NAMALWA (cell line): Measurements from ENCODE around the gene SYT7.
"Not testable (repeated sequence)": the region's sequence is repeated elsewhere in the genome, so short reads cannot be mapped to it uniquely, and the experiment has no call there.

ENCODE experiments used
- DNase-seq: peaks from one replicate; pipeline ENCODE4 v3.0.0-alpha.2; 2015; ENCODE audit warnings: low spot score

Gene SYT7

DNA sequence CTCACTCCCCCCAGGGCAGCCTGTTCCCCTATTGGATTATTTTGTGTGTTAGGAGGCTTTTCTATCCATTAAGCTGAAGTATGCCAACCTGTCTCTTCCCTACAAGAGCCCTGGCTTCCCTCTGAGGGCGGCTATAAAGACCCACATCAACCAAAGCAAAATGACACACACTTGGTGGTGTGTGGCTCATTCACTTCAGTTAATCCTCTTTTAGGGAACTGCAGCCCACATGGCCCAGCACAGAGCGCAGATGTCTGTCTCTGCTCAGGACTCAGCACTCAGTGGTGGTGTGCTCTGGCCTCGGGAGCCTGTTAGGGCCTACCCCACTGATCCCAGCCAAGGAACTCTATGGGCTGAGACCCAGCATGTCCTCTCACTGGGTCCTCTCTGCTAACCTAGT is 104.5 kb downstream of the SYT7 start:
- no peak for DNase-seq

DNA sequence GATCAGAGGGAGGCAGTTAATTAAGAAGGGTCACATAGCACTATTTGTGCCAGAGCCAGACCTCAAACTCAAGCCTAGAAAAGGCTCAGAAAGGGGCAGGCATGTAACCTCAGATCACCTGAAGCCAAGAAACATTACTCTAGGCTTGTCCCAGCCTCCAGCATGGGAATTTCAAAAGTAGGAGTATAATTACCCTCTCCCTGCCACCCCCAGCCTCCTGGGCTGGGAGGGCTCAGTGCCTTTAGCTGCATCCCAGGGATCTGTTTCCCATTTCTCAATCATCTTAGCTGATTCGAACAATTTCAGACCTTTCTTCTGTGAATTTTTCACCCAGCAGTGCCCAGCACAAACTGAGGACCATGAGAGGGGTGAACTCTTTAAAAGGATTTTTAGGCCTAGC is 105.4 kb downstream of the SYT7 start:
- DNase-seq, result no peak

DNA sequence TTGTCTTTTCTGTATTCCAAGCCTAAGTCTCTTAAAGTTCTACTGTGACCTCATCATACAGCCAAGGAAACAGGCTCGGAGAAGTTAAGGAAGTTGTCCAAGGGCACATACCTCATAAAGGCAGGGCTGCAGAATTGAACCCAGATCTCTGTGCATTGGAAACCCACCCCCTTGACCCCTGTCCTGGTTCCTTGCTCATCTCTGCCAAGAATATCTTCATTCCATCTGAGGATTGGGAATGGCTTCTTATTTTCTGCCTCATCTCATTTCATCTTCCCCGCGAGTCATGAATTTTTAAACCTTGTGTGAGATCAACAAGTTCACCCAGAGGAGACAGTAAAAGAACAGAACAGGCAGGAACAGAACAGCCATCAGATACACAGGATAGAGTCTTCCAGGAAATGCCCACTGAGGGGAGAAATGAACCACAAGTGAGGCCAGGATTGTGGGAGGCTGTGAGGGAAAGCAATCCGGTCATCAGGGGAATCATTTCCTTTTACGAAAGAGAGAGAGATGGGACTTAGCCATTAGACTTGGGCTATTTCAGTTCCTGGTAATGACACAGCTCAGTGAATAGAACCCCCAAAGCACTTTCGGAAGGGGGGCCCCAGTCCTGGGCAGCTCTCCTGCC is 106.7 kb downstream of the SYT7 start:
- no peak for DNase-seq

DNA sequence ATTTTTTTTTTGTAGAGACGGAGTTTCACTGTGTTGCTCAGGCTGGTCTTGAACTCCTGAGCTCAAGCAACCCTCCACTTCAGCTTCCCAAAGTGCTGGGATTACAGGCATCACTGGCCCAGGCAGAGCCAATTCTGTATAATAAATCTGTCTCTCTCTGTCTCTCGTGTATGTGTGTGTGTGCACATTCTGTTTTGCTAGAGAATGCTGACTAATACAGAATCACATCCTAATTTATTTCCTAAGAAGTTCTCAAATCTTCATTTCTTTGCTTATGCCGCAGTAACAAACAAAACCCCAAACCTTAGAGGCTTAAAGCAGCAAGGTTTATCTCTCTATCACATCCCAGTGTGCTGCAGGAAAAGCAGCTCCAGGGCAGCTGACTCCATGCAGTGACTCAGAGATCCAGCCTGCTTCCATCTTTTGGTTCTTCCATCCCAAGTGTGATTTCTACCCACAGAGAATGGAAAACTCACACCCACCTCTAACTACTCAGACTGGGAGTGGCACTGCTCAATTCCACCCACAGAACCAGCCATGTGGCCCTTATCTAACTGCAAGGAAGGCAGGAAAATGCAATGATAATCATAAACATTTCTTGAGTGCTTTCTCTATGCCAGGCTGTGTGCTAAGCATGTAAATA is 107.4 kb downstream of the SYT7 start:
- no peak for DNase-seq

DNA sequence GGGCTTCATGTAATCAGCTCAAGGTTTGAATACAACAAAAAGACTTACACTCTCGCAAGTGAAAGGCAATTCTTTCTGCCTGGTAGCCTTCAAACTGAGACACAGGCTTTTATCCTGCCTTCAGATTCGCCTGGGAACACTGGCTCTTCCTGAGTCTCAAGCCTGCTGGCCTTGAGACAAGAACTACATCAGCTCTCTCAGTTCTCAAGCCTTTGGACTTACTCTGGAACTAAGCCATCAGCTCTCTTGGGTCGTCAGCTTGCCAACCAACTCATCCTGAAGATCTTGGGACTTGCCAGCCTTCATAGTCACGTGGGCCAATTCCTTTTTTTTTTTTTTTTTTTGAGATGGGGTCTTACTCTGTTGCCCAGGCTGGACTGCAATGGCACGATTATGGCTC is 108.0 kb downstream of the SYT7 start:
- no peak for DNase-seq

DNA sequence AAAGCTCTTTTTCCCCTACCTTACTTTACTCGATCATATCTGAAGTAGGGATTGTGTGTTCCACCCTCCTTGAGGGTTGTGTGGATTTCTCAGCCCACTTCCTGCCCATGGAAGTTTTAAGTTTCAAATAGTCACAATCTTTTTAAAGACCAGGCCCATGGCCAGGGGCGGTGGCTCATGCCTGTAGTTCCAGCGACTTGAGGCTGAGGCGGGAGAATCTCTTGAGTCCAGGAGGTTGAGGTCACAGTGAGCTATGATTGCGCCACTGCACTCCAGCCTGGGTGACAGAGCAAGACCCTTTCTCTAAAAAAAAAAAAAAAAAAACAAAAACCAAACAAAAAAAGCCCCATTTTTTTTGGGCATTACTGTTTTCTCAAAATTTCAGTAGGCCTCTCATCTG is 108.6 kb downstream of the SYT7 start:
- DNase-seq, result no peak

DNA sequence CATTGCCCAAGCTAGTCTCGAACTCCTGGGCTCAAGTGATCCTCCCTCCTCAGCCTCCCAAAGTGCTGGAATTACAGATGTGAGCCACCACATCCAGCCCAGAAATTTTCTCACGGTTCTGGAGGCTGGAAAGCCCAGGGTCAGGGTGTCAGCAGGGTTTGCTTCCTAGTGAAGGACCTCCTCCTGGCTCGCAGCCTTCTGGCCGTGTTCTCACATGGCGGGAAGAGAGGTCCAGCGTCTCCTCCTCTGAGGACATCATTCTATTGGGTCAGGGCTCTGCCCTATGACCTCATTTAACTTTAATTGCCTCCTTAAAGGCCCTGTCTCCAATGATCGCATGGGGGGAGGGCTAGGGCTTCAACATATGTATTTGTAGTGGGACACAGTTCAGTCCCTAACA is 112.9 kb downstream of the SYT7 start:
- DNase-seq, result no peak

DNA sequence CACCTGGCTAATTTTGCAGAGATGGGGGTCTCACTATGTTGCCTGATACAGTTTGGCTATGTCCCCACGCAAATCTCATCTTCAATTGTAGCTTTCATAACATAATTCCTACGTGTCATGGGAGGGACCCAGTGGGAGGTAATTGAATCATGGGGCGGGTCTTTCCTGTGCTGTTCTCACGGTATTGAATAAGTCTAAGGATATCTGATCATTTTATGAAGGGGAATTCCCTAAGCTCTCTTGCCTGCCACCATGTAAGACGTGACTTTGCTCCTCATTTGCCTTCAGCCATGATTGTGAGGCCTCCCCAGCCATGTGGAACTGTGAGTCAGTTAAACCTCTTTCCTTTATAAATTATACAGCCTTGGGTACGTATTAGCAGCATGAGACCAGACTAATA is 113.3 kb downstream of the SYT7 start:
- not testable (repeated sequence) for DNase-seq
